ENCODE data around the gene REEP6.
"Not testable (repeated sequence)": the region's sequence is repeated elsewhere in the genome, so short reads cannot be mapped to it uniquely, and the experiment has no call there.

Gene REEP6

GRCh38 chr19:1497578-1498235, 6.7 kb downstream of the REEP6 start:
- TF ChIP-seq CTCF (IDR thresholded peaks at IDR 0.05; ENCODE audit: low read depth, low read length, missing control alignments), result no peak
- in situ Hi-C loops (cut with HindIII; ENCODE audit: low sequenced_read_pairs), result no loop called here
- no peak for DNase-seq (ENCODE audit: low read depth)
- H3K4me3 ChIP-seq (ENCODE audit: low read depth, low read length), result no peak overlapping the region

- H3K4me3 ChIP-seq (ENCODE audit: low read depth, low read length); DNase-seq (ENCODE audit: low read depth); in situ Hi-C loops (cut with HindIII; ENCODE audit: low sequenced_read_pairs): not testable (repeated sequence)
These were observed 8.2 kb downstream of the REEP6 start for GRCh38 chr19:1499231-1499630.

GRCh38 chr19:1501200-1501595, 10.2 kb downstream of the REEP6 start:
- no peak overlapping the region for H3K4me3 ChIP-seq (ENCODE audit: low read depth, low read length)
- TF ChIP-seq CTCF (IDR thresholded peaks at IDR 0.05; ENCODE audit: low read depth, low read length, missing control alignments), result no peak
- no peak for DNase-seq (ENCODE audit: low read depth)
- in situ Hi-C loops (cut with HindIII; ENCODE audit: low sequenced_read_pairs), result no loop called here

- no peak for TF ChIP-seq CTCF (IDR thresholded peaks at IDR 0.05; ENCODE audit: low read depth, low read length, missing control alignments)
- no peak for DNase-seq (ENCODE audit: low read depth)
- H3K4me3 ChIP-seq (ENCODE audit: low read depth, low read length), result no peak overlapping the region
- in situ Hi-C loops (cut with HindIII; ENCODE audit: low sequenced_read_pairs), result no loop called here
These were observed 11.6 kb downstream of the REEP6 start for GRCh38 chr19:1502433-1503088.

GRCh38 chr19:1503089-1503924, 12.3 kb downstream of the REEP6 start:
- peak; percentile 61 for TF ChIP-seq CTCF (IDR thresholded peaks at IDR 0.05; ENCODE audit: low read depth, low read length, missing control alignments)
- in situ Hi-C loops (cut with HindIII; ENCODE audit: low sequenced_read_pairs), result no loop called here
- no peak overlapping the region for H3K4me3 ChIP-seq (ENCODE audit: low read depth, low read length)
- DNase-seq (ENCODE audit: low read depth), result no peak

- no peak for DNase-seq (ENCODE audit: low read depth)
- TF ChIP-seq CTCF (IDR thresholded peaks at IDR 0.05; ENCODE audit: low read depth, low read length, missing control alignments), result no peak
- no peak overlapping the region for H3K4me3 ChIP-seq (ENCODE audit: low read depth, low read length)
- in situ Hi-C loops (cut with HindIII; ENCODE audit: low sequenced_read_pairs), result no loop called here
These were observed 13.2 kb downstream of the REEP6 start for GRCh38 chr19:1503925-1504773.

Data from astrocyte of the cerebellum (primary cell).